BE2C (cell line): ENCODE measurements around the gene SERPIND1.

Experiments
- DNase-seq: peaks from one replicate; pipeline ENCODE4 v3.0.0-alpha.2; 2020
- H3K27me3 ChIP-seq: fragments of 250-450 bp; sonication (Bioruptor Pico); 2 replicates; pipeline ENCODE4 v1.5.1; 2020; ENCODE audit warnings: mild to moderate bottlenecking
- H3K36me3 ChIP-seq: fragments of 250-450 bp; sonication (Bioruptor Pico); 2 replicates; pipeline ENCODE4 v1.5.1; 2020; ENCODE audit warnings: mild to moderate bottlenecking
- H3K4me1 ChIP-seq: fragments of 250-450 bp; sonication (Bioruptor Pico); 2 replicates; pipeline ENCODE4 v1.5.1; 2020
- H3K4me3 ChIP-seq: 2 replicates; pipeline ENCODE4 v1.5.1; 2011; ENCODE audit warnings: low read depth, low read length
- H3K9me3 ChIP-seq: fragments of 250-450 bp; sonication (Bioruptor Pico); 2 replicates; pipeline ENCODE4 v1.5.1; 2020
- CTCF ChIP-seq: IDR thresholded peaks from 2 replicates; pipeline ENCODE4 v1.5.1; 2012; ENCODE audit warnings: mild to moderate bottlenecking, low read depth, low read length

Gene SERPIND1

GRCh38 chr22:20802922-20803553 lies 29.1 kb downstream of the SERPIND1 start:
- no peak overlapping the region for H3K4me3 ChIP-seq
- no peak for TF ChIP-seq CTCF
- no peaks in the 10 kb centered on the region for H3K27me3 ChIP-seq
- peaks cover 17% of the 10 kb centered on the region for H3K4me1 ChIP-seq
- H3K9me3 ChIP-seq = no peaks in the 10 kb centered on the region
- DNase-seq = no peak
- H3K36me3 ChIP-seq = peaks cover 70% of the 10 kb centered on the region

GRCh38 chr22:20803696-20804324 lies 29.9 kb downstream of the SERPIND1 start:
- peak; percentile 77 for TF ChIP-seq CTCF
- no peaks in the 10 kb centered on the region for H3K9me3 ChIP-seq
- peaks cover 64% of the 10 kb centered on the region for H3K36me3 ChIP-seq
- H3K4me1 ChIP-seq = peaks cover 11% of the 10 kb centered on the region
- H3K4me3 ChIP-seq = no peak overlapping the region
- peak; percentile 75 for DNase-seq
- H3K27me3 ChIP-seq = no peaks in the 10 kb centered on the region

GRCh38 chr22:20804650-20805049 lies 30.7 kb downstream of the SERPIND1 start:
- H3K9me3 ChIP-seq = no peaks in the 10 kb centered on the region
- TF ChIP-seq CTCF = no peak
- H3K4me1 ChIP-seq = peaks cover 6% of the 10 kb centered on the region
- H3K27me3 ChIP-seq = no peaks in the 10 kb centered on the region
- peaks cover 66% of the 10 kb centered on the region for H3K36me3 ChIP-seq
- DNase-seq = no peak
- H3K4me3 ChIP-seq = no peak overlapping the region

GRCh38 chr22:20805972-20806471 lies 32.1 kb downstream of the SERPIND1 start:
- no peaks in the 10 kb centered on the region for H3K27me3 ChIP-seq
- TF ChIP-seq CTCF = no peak
- no peak for DNase-seq
- no peaks in the 10 kb centered on the region for H3K4me1 ChIP-seq
- H3K9me3 ChIP-seq = no peaks in the 10 kb centered on the region
- H3K4me3 ChIP-seq = no peak overlapping the region
- peaks cover 65% of the 10 kb centered on the region for H3K36me3 ChIP-seq

GRCh38 chr22:20807315-20807752 lies 33.4 kb downstream of the SERPIND1 start:
- H3K4me3 ChIP-seq = no peak overlapping the region
- peaks cover 61% of the 10 kb centered on the region for H3K36me3 ChIP-seq
- H3K9me3 ChIP-seq = no peaks in the 10 kb centered on the region
- no peak for TF ChIP-seq CTCF
- no peak for DNase-seq
- H3K27me3 ChIP-seq = no peaks in the 10 kb centered on the region
- H3K4me1 ChIP-seq = no peaks in the 10 kb centered on the region

- no peaks in the 10 kb centered on the region for H3K27me3 ChIP-seq
- H3K4me1 ChIP-seq = no peaks in the 10 kb centered on the region
- DNase-seq = no peak
- no peaks in the 10 kb centered on the region for H3K9me3 ChIP-seq
- no peak for TF ChIP-seq CTCF
- H3K36me3 ChIP-seq = peaks cover 61% of the 10 kb centered on the region
- H3K4me3 ChIP-seq = no peak overlapping the region
Measured at GRCh38 chr22:20808844-20809243, 34.9 kb downstream of the SERPIND1 start.
